Inflammatory macrophage (primary cell): ENCODE results near the gene C11orf91.
"Not testable (repeated sequence)": the region's sequence is repeated elsewhere in the genome, so short reads cannot be mapped to it uniquely, and the experiment has no call there.

Experiments
- DNase-seq, 2 donors: peaks; one replicate each; pipeline ENCODE4 v3.0.0-alpha.2; 2020 to 2022

C11orf91 gene

DNA sequence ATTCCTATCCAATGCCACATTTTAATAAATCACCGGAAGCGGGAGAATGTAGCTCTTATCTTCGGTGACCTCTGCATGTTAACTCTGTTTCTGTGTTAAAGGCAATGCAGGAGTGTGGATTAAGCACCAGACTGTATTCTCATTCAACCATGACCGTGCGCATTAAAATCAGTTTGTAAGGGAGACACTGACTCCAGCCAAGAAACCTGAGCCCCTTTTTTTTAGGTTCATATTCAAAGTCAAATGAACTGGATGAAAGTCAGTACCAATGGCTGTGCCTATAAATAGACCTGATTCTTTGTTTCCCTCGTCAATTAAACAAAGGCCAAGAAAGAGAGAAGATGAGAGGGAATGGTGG is 32.2 kb downstream of the C11orf91 start:
- DNase-seq = no peak

DNA sequence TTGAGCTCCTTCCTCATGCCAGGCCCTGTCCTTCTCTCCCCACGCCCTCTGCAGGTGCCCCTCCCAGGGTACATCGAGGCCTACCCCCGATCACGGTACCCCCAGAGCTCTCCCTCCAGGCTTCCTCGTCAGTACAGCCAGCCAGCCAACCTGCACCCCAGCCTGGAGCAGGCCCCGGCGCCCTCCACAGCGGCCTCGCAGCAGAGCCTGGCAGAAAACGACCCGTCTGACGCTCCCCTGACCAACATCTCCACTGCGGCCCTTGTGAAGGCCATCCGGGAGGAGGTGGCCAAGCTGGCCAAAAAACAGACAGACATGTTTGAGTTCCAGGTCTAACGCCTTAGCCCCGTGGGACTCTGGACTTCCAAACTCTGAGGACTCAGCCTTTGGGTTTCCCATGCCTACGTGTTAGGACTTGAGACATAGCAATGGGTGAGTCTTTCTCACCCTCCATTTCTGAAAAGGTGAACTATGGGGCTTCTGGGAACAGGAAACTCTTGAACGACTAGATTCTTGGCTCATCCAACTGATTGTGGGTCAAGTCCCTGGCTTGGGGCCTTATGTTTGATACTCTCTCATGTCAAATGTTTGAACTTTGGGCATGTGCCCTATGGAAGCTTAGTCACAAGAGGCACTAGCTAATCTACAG is 32.7 kb downstream of the C11orf91 start:
- DNase-seq = no peak

DNA sequence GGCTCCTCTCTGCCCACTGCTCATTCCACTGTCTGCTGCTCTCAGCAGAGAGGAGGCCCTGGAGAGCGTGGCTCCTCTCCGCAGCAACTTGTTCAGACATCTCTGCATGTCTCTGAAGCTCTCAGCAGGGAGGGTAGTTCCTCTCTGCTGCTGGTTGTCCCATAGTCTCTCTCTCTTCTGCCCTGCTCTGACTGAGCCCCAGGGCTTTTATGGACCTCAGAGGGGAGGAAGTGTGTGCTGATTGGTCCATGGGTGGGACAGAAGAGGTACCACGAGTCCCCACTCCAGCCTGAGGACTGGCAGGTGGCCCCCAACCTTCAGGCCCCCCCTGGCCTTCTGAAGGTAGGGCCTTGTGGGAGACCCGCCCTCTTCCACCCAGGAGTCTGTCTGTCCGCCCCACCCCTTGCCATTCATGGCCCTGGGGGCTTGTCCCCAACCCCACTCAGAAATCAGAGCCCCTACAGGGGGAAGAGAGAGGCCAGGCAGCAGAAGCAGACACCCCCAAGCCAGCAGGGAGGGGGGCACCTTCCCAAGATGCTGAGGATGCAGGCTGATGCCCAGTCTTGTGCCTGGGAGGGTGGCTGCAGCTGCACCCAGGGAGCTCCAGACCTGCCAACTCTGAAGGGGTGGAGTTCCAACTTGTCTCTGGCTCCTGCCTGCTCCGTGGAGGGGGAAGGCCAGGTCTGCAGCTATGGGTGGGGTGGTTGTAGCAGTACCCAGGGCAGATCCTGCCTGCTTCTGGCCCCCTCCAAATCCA is 35.1 kb downstream of the C11orf91 start:
- DNase-seq = no peak

DNA sequence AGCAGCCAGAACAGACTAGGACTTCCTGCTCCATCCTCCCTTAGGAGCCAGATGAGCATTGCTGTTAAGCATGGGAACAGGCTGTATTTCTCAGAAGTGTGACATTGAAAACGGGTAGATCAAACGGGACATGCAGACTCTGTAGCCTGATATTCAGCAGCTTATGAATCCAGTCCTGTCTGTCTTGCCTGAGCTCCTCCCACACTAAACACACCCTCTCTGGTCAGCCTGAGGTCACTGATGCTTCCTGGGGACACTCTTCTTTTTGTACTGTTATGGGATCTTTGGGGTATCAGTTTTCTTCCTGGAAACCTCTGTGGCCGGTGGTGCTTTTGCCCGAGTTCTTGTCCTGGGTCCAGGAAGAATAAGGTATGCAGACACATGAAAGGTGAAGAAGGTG is 35.8 kb downstream of the C11orf91 start:
- no peak for DNase-seq

DNA sequence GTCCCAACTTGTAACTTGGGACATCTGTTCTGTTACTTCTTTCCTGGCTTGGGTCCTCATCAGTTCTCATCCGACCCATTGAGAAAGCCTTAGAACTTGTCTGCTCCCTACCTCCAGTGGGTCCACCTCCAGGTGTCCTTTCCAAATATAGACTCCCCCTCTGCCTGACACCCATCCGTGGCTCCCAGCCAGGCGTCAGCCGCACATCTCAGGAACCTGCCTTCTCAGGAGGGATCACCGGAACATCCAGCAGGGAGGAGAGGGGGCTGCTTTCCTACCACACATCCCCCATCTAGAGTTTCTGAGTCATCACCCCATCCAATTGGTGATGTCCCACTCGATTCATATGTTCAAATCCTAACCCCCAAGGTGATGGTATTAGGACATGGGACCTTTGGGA is 36.5 kb downstream of the C11orf91 start:
- DNase-seq = no peak

DNA sequence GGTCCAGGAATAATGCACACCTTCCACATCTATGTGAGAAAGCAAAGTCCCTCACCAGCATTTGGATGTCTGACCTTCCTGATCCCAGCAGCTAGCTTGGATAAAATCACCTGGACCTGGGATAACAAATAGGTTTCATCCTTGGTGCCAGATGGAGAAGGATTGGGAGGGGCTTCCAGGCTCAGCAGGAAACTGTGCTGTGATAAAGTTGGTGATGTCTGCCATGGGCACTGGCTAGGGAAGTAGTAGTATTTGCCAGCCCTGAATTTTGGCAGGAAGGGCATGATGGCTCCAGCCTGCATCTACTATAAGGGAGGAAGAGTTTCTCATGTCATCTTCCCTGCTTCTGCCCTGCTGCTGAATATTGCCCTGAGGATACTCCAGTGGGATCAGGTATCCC is 37.5 kb downstream of the C11orf91 start:
- DNase-seq = no peak

DNA sequence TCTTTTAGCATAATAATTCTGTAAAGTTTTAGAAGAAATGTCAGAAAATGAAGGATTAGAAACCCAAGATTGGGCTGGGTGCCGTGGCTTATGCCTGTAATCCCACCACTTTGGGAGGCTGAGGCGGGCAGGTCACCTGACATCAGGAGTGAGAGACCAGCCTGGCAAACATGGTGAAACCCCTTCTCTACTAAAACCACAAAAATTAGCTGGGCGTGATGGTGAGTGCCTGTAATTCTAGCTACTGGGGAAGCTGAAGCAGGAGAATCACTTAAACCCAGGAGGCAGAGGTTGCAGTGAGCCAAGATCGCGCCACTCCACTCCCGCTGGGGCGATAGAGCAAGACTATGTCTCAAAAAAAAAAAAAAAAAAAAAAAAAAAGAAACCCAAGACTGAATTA is 39.1 kb downstream of the C11orf91 start:
- DNase-seq = not testable (repeated sequence)

DNA sequence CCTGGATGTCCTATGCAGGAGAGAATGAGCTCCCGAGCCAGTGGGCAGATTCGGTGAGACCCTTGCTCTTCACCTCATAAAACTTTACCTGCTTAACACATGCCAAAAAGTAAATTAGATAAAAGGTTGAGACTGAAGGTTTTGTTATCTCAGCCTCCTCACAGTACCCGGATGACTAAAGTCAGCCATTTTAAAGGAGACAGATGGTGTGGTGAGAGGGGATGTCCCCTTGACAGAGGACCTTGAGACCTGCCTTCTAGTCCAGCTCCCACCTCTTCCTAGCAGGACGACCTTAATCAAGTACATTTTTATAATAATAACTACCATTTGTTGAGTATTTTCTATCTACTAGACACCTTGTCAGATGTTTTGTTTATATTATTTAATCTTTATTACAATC is 39.7 kb downstream of the C11orf91 start:
- DNase-seq = no peak

DNA sequence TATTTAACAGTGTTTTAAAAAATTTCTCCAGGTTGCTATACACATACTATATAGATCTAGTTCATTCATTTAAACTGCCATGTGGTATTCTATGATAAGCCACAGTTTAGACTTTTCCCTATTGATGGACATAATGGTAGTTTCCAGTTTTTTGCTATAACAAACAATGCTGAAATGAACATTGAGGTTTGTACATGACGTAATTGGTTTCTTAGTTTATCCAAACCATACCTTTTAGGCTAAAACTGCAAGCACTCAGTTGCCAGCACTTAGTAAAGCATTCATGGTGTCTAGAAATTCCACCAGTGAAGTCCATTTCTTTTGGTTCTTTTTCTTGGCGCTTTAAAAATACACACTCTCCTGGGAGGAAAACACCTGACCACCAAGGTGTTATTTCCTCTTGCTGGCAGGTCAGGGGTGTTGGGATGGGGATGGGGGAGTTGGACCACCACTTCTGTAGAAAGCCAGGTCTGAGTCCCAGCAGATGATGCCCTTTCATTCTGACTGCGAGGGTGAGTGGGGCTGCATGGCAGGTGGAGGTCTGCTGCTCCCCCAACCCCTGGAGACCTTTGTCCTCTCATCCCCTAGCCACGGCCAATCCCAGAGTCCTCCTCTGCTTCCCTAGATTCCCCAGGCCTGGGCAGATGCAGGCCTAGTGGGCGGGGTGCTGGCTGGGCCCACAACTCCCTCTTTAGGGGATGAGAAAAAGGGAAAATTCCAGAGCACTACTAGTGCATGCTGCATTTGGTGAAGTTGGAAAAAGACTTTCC is 41.1 kb downstream of the C11orf91 start:
- no peak for DNase-seq

DNA sequence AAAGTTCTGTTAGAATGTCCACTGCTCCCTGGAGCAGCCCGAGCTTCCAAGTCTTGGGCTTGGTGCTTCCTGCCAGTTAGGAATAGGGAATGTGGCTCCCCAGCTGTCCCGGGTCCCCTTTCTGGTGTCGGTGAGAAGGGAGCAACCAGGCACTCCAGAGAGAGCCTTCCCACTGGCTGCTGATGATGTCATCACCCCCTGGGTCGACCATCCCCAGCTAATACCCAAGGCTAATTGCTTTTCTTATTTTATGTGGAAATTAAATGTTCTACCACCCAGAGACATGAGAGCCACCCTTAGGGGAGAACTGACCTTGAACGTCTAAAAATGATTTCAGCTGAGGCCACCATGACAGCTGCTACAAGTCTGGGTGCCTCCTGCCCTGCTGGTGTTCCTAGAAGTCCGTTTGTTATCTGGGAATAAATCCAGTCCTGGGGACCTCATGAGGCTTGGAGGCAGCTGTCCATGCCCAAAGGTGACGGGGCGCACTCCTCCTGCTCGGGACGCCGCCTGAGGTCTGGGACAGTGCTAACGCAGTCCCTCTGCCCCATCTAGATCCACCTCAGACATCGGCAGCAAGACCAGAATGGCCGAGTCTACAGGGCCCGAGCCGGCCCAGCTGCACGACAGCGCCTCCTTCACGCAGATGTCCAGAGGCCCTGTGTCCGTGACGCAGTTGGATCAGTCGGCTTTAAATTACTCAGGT is 42.3 kb downstream of the C11orf91 start:
- no peak for DNase-seq

DNA sequence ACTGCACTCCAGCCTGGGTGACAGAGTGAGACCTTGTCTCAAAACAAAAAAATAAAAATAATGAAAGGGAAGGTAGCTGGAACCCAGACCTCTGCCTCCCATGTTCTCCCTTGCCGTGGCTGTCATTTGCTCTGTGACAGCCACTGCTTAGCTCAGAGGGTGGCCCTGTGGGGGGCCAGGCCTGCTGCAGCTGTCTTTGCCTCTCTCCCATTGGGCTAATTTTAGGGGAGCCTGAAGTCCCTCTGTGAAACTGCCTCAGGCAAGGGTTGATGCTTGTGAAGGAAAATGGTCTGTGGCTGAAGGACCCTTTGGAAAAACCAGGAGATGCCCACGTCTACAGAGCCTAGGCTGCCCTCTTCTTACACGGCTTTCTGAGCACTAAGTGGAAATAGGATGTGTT is 42.9 kb downstream of the C11orf91 start:
- DNase-seq = no peak

DNA sequence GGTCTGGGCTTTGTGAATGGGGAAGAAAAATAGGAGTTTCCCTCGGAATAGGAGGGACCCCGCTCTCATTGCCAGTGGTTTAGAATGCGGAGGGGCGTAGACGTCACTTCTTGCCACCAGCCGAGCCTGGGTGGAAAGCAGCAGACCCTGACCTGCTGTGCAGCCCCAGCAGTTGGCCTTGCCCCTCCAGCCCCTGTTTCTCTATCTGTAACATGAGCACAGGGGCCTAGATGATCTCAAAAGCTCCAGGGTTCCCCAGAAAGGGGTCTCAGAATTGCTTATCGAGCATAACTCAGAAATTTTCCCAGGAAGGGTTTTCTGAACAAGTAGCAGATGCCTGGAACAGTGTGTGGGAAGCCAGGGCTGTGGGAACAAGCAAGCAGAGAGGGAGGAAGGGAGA is 43.9 kb downstream of the C11orf91 start:
- DNase-seq = no peak

DNA sequence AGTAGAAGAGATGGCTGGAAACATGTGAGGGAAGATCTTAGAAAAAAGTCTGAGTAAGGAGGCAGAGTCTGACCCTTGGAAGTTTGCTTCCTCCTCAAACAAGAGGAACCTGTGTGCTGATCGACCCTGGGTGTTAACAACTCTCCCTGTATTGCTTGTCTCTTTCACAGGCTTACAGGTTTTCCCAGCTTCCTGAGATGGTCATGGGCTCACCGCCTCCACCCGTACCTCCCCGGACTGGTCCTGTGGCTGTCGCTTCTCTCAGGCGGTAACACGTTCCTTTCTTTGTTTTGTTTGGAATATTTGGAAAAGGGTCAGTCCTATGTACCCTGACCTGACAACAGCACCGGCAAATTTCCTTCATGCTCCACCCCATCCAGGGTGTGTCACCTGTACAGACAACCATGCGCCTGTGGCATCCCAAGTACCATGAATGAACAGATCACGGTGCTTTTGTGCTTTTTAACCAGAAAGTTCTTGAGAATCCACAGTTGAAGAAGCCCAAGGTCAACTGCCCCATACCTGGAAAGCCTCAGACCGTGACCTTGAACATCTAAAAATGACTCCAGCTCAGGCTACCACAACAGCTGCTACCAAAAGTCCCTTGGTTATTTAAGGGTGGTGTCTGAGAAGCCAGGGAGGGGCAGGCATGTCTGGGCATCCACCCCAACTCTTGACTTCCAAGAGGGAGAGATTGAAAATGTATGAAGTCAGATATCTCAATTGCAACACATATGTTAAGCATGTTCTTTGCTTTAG is 44.6 kb downstream of the C11orf91 start:
- DNase-seq = no peak

DNA sequence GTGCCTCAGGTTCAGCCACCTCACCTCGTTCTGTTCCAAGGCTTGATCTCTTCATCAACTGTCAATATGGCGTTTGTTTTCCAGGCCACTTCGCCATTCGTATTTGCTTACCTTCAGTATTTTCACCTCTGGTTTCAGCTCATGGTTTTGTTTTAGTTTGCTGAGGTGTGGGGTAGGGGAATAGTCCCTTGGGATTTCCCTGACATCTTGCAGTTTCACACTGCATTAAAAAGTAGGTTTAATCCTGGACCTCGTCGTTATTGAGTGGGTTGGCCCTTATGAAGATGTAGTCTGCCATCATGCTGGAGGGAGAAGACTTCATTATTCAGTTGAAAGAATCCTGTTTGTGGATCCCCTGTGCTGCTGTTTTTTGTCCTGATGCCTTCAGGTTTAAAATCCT is 46.0 kb downstream of the C11orf91 start:
- no peak for DNase-seq

DNA sequence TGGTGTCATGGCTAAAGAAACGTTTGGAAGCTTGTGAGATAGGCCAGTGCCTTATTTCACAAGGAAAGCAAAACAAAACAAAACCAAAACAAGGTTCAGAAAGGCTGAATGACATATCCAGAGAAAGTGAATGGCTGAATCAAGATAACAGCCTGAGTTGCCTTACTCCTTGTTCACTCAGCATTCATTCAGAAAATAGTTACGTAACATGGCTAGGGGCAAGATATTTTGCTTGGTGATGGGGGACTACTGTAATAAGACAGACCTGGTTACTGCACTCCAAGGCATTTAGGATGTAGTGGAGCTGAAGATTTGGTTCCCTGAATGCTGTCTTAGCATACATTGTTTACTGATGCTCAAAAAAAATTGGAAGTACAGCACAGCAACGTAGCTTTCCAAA is 47.7 kb downstream of the C11orf91 start:
- no peak for DNase-seq

DNA sequence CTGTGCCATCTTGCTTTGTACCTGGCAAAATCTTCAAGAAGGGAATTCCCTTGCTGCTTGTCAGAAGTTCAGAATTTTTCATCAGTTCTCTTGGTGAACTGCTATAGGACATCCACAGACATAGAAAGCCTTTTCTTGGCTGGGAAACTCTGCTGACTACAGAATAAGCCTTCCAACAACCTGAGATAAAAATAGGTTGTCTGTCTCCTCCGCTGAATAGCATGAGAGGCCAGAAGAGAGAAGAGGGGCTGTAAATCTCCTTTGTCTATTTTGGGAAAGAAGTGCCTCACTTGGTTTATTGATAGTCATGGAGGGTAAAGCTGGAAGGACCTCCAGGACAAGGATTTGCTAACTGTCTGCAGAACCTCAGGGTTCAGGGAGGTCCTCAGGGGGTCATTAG is 48.2 kb downstream of the C11orf91 start:
- no peak for DNase-seq

DNA sequence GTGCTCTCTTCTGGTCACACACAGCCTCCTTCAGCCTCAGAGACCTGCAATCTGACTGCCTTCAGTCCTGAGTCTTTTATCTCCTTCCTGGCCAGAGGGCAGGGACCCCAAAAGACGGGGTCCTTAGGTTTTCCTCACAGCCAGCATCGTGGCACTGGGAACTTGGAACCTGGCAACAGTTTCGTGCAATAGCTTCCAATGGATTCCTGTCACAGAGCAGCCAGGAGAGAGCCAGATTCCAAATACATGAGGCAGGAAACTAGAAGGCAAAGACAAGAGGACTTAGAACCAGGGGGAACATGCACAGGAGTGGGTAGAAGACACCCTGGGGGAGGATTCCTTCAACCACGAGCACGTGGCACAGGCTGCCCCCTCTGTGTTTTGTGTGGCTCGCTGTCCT is 48.6 kb downstream of the C11orf91 start:
- DNase-seq = no peak

DNA sequence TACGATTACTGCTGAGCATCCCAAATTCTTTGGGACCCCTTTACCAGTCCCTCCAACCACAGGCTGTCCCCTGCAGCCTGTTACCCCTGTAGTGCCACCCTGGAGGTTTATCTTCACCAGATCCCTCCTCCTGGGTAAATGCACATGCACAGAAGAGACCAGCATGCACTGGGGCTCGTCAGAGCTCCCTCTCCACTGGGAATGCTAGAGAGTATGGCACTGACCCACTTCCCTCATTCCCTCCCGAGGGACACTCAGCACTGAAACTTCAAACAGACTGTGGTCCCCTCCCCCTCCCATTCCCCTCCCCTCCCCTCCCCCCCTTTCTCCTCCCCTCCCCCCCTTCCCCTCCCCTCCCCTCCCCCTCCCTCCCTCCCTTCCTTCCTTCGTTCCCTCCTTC is 49.1 kb downstream of the C11orf91 start:
- DNase-seq = no peak

DNA sequence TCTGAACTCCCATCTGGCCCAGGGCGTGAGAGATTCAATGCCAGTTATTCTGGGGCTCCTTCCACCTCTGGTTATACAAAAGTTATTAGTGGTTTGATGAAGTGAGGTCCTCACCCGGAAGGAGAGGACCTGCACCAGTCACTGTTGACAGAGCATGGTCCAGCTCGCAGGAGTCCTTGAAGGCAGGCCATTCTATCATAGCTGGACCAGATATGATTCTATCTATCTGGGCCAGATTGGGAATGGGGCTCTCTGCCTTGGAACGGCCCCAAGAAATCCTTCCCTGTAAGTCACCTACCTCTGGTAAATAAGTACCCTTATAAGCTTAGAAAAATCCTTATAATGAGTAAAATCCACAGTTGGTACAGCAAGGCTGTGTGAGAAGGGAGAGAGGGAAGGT is 50.7 kb downstream of the C11orf91 start:
- DNase-seq = no peak
